ENCODE measurements around the gene KCNG2.

- no peak for TF ChIP-seq CTCF (IDR thresholded peaks at IDR 0.05)
- TF ChIP-seq EP300 (IDR thresholded peaks at IDR 0.05) = no peak
Measured at GRCh38 chr18:79795446-79795845, 2.3 kb upstream of the KCNG2 start.

Measured in gastroesophageal sphincter (tissue), 3 donors.